DMS53 treated with DMSO at 0.1 percent for 48 hours (cell line): ENCODE measurements around the gene HOXA5.

ENCODE experiments used
- DNase-seq: peaks from one replicate; lab custom pipeline; 2025; ENCODE audit not compliant: unreplicated experiment; lab: John Stamatoyannopoulos, UW

Gene HOXA5

DNA sequence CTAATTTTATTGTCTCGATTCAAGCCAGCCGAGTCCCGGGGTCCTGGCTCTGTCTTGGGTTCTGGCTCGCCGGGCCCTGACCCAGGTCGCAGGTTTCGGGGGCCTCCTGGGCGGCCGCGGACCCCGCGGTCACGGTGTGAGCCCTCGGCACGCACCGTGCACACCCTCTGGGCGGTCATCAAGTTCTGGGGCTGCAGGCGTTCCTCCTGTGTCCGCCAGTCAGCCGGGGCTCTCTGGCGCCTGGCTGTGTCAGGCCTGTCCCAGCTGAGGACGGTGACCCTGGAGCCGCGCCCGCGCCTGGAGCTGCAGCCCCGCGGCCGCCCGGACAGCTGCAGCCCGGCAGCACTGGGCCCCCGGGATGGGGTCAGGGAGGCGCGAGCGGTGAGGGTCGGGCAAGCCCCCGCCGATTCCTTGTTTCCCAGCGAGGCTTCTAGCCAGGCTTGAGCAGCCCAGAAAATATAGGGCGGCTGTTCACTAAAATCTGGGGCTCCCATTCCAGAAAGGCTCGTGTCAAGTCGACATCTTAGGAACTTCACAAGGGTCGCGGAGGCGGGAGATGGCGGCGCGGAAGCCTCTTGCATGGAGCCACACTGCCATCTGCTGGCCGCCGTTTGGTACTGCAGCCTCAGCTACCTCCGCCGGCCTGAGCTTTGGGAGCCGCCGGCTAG is 17.2 kb upstream of the HOXA5 start:
- peak; percentile 70 for DNase-seq

DNA sequence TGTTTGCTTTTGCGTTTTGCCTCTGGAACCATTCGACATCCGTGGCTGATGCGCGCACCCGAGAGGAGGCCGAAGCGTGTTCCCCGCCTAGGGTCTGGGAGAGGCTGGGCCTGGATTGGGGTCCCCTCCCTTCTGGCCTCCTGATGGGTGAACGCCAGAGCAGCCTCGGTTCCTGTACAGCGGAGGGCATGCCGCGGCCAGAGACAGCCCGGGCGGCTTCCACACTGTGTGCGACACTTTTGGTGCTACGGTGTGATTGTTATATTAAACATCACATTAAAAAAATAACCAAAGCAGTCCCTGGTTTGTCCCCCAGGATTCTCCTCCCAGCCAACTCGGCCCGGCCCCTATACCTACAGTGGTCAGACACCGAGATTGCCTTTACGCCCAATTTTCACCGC is 16.7 kb upstream of the HOXA5 start:
- no peak for DNase-seq

DNA sequence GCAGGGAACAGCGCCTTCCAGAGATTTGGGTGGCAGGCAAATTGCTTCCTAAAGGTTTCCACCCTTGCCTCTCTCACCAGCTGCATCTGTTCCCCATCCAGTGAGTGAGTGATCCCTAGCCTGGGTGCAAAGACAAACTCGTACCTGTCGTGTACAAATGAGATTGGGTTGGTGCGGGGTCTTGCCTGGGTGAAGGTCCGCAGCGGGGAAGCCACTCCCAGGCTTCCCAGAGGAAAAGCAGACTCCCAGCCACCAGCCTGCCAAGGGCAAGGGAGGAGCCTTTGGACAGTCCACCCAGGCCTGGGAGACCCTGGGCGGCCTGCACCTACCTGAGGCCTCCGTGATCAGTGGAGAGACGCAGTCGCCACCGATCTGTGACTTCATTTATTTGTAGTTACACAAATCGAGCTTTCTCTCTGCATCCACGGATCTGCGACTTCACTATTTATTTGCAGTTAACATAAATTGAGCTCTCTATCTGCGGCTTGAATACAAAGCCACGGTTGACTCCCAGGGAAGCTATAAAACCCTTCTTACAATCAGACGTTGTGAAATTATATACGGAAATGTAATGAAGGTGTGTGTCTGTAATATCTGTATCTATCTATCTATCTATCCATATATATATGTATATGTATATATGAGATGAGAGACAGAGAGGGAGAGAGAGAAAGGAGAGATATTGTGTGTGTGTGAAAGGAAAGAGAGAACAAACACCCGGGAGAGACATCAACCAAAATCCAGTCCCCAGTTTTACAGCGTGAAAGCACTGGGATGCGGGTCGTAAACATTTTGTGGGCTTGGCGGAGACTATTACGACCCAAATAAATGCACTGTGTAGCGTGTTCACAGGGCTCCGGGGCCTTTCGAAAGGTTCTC is 16.0 kb upstream of the HOXA5 start:
- DNase-seq, result no peak

DNA sequence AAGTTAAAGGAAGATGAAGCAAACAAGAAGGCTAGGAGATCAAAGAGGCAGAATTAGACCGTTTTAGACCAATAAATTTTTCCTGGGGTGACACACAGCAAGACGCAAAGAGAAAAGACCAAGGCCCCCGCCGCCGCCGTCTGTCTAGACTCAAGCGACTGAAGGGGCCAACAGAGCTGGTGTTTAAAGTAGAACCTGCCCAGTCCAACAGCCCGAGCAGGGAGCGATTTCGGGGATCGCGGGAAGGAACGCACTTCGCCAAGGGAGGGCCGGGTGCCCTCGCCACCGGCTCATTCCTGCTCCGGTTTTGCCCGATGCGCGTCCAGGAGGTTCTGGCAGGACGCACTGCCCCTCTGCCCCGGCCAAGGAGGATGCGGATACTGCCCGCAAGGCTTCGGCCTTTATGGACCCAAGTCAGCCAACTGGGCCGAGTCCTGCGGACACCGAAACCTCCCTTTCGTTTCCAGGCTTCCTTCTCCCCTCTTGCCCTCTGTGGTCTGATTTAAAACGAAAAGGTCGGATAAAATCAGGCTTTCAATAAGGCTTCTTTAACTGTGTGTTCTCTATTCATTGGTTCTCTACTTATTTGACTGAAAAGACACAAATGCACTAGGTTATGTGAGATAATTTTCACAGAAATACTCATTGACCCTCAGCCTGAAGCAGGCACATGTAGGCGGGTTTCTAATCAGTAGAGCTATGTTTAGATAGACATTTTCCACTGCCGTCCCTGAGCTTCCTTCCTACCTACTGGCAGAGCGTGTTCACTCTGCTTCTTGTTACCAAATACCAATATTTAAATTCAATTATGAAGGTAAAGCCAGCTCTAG is 15.2 kb upstream of the HOXA5 start:
- no peak for DNase-seq

DNA sequence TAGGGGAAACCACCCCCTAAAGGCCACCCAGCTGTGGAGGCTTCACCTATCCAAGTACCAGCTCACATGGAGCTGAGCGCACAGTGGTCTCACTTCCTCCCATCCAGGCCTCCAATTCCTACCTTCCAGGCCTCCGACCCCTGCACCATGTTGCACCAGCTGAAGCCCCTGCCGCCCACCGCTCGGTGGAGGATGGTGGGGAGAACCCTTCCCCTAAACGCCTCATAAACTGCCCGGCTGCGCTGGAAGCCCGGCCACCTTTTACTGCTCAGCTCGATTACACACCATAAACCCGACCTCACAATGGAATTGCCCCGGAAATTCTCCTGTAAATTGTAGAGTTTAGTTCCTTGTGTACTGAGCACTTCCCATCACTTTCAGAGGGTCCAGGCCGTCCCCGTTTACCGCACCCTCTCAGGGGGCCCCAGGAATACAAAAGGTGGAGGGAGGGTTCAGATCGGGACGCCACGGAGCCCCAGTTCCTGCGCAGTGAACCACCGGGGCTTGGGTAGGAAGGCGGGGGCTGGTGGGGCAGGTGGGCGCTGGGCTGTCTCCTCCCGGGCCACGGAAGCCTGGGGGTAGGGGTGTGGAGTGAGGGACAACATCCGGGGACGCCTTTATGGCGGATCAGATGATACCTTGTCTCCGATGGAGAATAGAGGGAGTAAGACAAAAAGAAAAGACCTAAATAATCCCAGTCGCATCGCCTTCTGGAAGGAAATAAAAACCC is 14.4 kb upstream of the HOXA5 start:
- DNase-seq, result no peak

DNA sequence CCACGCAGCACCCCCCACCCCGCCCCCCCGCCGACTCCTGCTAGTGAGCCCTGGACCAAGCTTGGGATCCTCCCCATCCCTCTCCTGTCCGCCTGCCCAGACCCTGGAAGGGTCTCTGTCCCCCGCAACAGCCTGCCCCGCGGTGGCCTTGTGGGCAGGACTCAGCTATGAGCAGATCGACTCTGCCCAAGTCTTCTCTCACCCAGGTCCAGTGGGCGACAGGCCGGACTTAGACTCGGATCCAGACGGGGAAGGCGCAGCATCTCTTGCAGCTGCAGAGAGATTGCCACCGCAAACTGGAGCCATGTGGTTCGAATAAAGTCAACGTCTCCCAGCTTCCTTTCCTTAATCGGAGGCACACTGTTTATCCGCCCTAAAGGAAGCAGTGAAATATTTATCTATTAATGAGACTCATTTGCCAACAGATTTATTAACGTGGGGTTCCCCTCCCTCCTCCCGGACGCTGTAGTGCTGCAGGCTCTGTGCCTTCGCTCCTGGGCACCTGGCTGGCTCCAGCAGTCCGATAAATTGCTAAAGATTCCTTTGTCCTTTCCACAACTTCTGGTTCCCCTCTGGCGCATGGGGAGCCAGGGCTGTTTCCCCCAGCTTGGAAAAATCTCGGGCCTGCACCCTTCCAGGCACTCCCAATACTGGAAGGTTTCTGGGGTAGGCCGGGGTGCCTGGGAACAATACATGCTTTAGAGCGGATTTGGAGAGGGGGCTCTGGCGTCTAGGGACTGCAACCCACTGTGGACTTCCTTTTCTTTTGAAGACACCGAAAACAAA is 13.6 kb upstream of the HOXA5 start:
- no peak for DNase-seq

DNA sequence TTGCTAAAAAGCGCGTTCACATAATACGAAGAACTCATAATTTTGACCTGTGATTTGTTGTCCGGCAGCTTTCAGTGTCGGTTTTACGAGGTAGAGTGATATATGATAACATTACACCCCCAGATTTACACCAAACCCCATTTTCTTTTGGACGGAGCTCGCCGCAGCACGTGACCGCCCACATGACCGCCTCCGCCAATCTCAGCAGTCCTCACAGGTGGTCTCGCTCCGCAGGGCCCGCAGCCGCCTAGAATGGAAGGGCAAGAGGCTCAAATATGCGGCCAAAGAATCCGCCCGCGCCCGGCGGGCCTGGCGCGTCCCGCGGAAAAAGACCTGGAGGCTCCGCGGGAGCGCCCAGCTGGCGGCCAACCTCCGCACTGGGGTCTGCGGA is 13.0 kb upstream of the HOXA5 start, which contains the start of gene HOXA7:
TSS of gene HOXA7 (minus strand) at position 168 of the 391 bp plus-strand sequence. CDS start at position 38, 130 bp downstream.
- DNase-seq, result no peak

DNA sequence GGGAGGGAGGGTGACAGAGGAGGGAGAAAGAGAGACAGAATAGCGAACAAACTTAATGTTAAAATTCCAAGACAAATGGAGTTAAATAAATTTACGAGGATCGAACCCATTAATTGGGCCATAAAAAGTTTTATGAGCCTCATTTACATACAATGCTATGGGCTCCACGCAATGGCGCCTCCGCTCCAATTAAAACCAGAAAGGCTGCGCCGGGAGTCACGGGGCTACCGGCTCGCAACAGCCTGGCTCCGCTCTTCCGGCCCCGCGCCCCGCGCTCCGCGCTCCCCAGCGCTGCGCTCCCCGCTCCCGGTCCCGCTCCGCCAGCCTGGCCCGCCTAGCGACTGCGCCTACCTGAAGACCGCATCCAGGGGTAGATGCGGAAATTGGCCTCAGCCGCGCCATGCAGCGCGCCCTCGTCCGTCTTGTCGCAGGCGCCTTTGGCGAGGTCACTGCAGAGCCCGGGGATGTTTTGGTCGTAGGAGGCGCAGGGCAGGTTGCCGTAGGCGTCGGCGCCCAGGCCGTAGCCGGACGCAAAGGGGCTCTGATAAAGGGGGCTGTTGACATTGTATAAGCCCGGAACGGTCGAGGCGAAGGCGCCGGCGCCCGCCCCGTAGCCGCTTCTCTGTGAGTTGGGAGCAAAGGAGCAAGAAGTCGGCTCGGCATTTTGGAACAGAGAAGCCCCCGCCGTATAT is 12.5 kb upstream of the HOXA5 start:
- DNase-seq, result no peak

DNA sequence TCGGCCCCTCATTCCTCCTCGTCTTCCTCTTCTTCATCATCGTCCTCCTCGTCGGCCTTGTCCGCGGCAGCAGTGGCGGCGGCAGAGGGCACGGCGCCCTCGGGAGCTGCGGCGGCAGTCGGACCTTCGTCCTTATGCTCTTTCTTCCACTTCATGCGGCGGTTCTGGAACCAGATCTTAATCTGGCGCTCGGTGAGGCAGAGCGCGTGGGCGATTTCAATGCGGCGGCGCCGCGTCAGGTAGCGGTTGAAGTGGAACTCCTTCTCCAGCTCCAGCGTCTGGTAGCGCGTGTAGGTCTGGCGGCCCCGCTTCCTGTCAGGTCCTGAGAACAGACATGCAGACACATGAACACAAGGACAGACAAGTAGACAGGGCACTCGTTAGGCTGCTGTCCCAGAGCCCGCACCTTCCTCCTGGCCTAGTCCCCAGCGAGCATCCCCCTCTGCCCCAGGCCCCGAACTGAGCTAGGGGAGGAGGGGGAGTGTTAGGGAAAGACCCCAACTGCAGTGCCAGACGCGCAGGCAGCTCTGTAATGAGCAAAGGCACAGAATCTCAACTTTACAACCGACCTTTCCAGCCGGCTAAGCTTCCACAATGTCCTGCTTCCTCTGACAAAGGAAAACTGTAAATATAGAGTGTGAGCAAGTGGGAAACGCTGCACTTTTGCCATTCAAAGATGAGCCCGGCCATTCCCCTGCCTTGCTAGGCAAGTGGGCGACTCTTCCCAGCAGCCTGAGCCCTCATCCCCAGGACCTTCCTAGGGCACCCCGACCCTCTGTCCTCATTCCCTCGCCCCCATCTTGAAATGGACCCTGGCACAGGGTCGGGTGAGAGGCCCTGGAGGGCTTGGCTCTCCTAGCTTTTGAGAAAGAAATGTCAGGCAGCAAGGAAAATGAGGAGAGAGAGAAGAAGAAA is 11.7 kb upstream of the HOXA5 start:
- DNase-seq, result peak; percentile 34

DNA sequence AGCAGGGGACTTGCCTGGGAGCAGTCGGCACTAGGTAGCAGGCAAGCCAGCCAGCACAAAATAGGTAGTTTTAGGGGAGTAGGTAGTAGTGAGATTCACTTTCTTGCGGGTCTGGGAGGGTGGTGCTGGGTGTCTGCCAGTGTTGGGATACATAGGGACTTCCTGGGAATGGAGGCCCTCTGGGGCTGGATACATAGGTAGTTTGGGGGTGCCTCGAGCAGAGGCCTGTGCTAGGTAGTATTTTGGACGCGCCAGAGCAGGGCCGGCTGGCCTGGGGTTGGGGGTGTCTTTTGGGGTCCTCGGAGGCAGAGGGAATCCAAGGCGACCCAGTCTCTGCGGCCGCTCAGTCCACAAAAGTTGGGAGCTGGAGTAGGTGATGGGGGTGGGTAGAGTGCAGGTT is 10.9 kb upstream of the HOXA5 start:
- DNase-seq, result no peak

DNA sequence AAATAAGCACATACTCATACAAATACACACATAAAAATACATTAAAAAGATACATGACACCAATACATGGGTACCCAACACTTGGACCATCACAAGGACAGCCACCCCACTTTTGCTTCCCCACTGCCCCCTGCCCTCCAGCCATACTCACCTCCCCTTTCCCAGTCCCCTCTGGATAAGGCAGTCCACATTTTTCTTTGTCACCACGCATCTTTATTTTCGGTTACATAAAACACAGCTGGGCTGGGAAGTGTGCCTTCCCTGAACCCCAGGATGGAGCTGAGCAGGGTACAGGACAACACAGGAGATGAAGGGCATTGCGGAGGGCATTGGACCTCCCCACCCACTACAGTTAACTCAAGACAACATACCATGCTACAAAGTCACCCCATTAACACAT is 10.0 kb upstream of the HOXA5 start:
- no peak for DNase-seq

DNA sequence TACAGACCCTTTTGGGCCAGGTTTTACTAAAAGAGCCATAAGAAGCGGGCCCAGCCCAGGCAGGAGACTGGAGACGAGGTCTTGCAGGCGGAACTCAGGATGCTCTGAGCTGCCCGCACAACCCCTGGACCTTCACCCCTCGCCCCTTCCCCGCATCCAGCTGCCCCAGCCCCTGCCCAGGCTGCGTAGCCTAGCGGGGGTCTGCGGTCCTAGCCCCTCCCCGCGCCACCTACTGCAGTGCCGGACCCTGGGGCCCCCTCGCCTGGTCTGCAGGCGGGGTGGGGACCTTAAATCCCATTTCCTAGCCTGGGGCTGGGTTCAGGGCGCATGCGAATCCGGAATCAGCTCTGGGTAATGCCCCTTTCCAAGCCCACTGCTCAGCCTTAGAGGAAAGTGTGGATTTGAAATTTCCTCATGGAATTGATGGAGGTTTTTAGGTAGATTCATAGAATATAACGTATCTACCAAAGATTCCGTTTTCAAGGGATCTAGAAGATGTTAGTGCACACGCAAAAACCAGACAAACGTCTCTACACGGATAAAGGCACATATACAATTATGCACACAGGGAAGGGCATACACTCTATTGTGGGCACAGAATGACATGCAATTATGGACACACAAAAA is 9.4 kb upstream of the HOXA5 start:
- DNase-seq, result no peak

DNA sequence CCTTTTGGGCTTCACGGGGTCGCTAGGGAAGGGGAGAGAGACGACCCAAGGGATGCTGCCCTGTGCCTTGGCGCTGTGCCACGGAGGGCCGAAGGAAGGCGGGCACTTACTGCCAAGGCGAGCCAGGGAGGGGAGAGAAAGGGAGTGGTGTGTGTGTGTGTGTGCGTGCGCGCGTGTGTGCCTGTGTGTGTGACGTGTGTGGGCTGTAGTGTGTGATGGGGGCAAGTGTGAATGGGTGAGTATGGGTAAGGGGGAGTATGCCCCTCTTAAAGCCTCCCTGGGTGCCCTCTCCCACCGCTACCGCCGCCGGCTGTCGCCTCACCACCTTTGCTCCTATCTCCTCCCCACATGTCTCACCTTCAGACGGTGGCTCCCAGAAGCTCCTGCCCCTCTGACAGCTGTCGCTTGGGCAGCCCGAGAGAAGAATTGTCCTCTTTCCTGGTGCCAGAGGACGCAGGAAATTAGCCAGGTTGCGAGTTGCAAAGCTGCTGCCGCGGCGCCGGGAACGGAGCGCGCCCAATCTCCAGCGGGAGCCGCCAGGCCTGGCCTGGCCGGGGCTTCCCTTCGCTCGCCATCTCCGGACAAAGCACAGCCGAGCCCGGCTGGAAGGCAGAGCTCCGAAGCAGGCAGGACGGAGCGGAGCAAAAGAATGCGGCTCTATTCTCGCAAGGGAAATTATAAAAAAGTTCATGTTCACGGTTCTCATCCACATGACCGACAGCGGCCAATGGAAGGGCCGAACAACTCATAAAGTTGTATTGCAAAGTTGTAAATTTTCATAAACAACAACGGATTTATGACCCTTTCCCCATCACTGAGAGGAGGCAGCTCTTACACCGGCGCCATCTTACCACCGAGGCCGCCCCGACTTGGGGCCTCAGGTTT is 8.7 kb upstream of the HOXA5 start, which contains the start of gene HOXA3:
TSS of gene HOXA3 (minus strand) at position 653 of the 885 bp plus-strand sequence. CDS start 41,943 bp downstream, outside the sequence.
- DNase-seq, result peak; percentile 57

DNA sequence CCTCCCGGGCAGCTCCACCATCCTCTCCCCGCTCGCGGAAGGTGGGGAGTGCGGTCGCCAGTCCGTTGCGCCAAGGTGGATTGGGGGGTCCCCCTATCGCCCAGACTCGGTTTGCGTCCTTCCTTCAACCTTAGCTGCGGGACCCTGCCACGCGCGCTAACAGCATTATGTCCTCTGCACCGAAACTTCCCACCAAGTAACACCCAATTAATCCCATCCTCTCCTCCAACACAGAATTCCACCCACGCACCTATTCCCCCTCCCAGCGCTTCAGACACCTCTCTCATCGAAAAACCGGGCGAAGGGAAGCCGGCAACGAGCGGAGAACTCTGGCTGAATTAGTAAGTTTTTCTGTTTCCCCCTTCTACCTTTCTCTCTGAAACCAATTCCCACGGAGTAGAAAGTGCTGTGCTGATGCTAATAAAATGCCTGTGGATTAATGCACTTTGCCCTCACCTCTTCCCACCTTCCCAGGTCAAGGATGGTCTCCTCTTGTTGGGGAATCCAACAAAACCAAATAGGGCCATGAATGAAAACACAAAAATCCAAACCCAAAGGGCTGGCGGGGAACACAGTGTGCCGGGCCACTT is 8.0 kb upstream of the HOXA5 start:
- DNase-seq, result no peak

DNA sequence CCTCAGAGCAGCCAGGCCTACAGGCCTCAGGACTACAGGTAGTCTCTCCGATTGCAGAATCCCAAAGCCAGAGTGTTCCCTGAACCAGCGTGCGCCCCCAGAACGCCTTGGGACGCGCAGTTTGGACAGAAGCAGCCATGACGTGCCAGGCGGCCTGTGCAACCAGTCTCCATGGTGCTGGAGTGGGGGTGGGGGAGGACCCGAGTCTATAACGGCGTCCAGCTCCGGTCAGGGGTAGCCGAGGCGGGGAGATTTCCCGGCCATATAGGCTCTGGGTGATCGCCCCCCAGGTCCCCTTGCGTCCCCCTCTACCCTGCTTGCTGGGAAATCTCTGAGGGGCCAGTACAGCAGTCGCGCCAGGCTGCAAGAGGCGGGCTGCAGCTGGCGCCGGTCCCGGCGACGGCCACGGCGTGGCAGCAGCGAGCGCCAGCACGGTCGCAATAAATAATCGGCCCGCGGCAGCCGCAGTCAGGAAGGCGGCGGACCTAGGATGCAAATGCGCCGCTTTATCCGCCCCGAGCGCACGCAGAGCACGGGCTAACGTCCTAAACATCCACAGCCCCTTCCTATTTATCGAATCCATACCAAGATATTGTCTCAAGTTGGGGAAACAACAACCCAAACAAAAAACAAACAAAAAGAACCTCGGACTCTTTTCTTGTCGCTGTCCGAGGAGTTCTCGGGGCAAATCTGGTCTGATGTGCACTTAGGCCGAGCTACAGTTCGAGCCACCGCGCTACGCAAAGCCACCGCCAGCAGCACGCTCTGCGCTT is 7.3 kb upstream of the HOXA5 start:
- peak; percentile 90 for DNase-seq
